HCT116 (cell line): ENCODE data around the gene VMP1. TPM values are rescaled to one million over a fixed set of nuclear protein-coding genes. Genes with fewer than 3 reads are reported as not detected.

ENCODE experiments used
- ATAC-seq: fragments of 200-7000 bp; cut with Tn5 transposase; 2 replicates; pipeline ENCODE4 v1.9.1; 2020; ENCODE audit warnings: mild to moderate bottlenecking, moderate library complexity
- BruUV-seq: library from RNA; stranded (reverse); fragments of 400-500 nt; replicated peaks from 2 replicates; lab custom pipeline; 2021; lab: Mats Ljungman, UMichigan
- CTCF ChIA-PET: fragments of 300-600 bp; sonication (Branson Sonifier 250); formaldehyde crosslinking; loops from one replicate; lab custom pipeline; 2021; ENCODE audit warnings: antibody characterized with exemption; lab: Charles Lee
- POLR2A ChIA-PET: fragments of 300-600, 350-600 bp; sonication (Branson Sonifier 250); formaldehyde crosslinking; loops from one replicate; lab custom pipeline; 2021; ENCODE audit warnings: antibody characterized with exemption; lab: Charles Lee
- RAD21 ChIA-PET, 2 experiments: fragments of 300-600 bp; sonication (Branson Sonifier 250); formaldehyde crosslinking; loops; one replicate each; lab custom pipeline; 2023; ENCODE audit warnings: low total read pairs in 2 of 2; ENCODE audit not compliant: uncharacterized antibody in 2 of 2, unreplicated experiment in 2 of 2, low non-redundant PET in 1 of 2; lab: Charles Lee
- DNase-seq: peaks from one replicate; pipeline ENCODE4 v3.0.0-alpha.2; 2010; ENCODE audit warnings: low read depth, low spot score
- H2AFZ ChIP-seq: fragments of 200-600 bp; shearing (Covaris generic), sonication (generic); 2 replicates; pipeline ENCODE4 v1.6.1; 2017; ENCODE audit warnings: low read depth, mixed run types, mixed read lengths, antibody characterized with exemption, low read length; ENCODE audit not compliant: poor library complexity, severe bottlenecking
- H3K27ac ChIP-seq: 2 replicates; pipeline ENCODE4 v1.5.1; 2012; ENCODE audit warnings: low read depth, low read length
- H3K27me3 ChIP-seq: fragments of 200-600 bp; sonication (generic); 2 replicates; pipeline ENCODE4 v1.6.1; 2016; ENCODE audit warnings: mixed run types, low read length, mixed read lengths; ENCODE audit not compliant: insufficient read depth
- H3K36me3 ChIP-seq, 2 experiments: fragments of 200-500 bp in 1 of 2; fragments of 200-600 bp in 1 of 2; sonication (Bioruptor generic) in 1 of 2; sonication (generic) in 1 of 2; 2 replicates each; pipeline versions ENCODE4 v1.5.1 to v1.6.1; 2014 to 2016; ENCODE audit warnings: low read length in 2 of 2, inconsistent platforms in 1 of 2, mixed read lengths in 1 of 2, mixed run types in 1 of 2; ENCODE audit not compliant: insufficient read depth in 2 of 2, control insufficient read depth in 1 of 2
- H3K4me1 ChIP-seq, 2 experiments: fragments of 200-600 bp in 1 of 2; sonication (generic) in 1 of 2; 2 replicates each; pipeline versions ENCODE4 v1.5.1 to v1.6.1; 2012 to 2017; ENCODE audit warnings: low read length in 2 of 2, inconsistent platforms in 1 of 2, mild to moderate bottlenecking in 1 of 2, mixed read lengths in 1 of 2, mixed run types in 1 of 2, moderate library complexity in 1 of 2; ENCODE audit not compliant: insufficient read depth in 2 of 2, control insufficient read depth in 1 of 2
- H3K4me2 ChIP-seq: fragments of 200-600 bp; sonication (generic); 2 replicates; pipeline ENCODE4 v1.6.1; 2017; ENCODE audit warnings: mixed run types, low read length, mixed read lengths
- H3K4me3 ChIP-seq, 2 experiments: fragments of 200-600 bp in 1 of 2; sonication (generic) in 1 of 2; replicated peaks in 1 of 2; 2 replicates each; pipeline ENCODE4 v1.5.1; 2011 to 2016; ENCODE audit warnings: low read length in 2 of 2, control low read depth in 1 of 2, low read depth in 1 of 2, mild to moderate bottlenecking in 1 of 2, mixed read lengths in 1 of 2, mixed run types in 1 of 2
- H3K79me2 ChIP-seq: fragments of 200-600 bp; sonication (generic); 2 replicates; pipeline ENCODE4 v1.6.1; 2017; ENCODE audit warnings: mild to moderate bottlenecking, mixed run types, low read length, moderate library complexity, mixed read lengths; ENCODE audit not compliant: insufficient read depth
- H3K9ac ChIP-seq: fragments of 200-600 bp; sonication (generic); 2 replicates; pipeline ENCODE4 v1.6.1; 2016; ENCODE audit warnings: low read length, mixed read lengths
- H3K9me2 ChIP-seq: fragments of 200-600 bp; sonication (generic), shearing (Covaris generic); 2 replicates; pipeline ENCODE4 v1.6.1; 2017; ENCODE audit warnings: mixed run types, mild to moderate bottlenecking, moderate library complexity; ENCODE audit not compliant: insufficient read depth
- H3K9me3 ChIP-seq, 2 experiments: fragments of 200-500 bp in 1 of 2; fragments of 200-600 bp in 1 of 2; sonication (Bioruptor generic) in 1 of 2; sonication (generic) in 1 of 2; 2 replicates each; pipeline ENCODE4 v1.6.1; 2014 to 2017; ENCODE audit warnings: low read length in 2 of 2, mixed read lengths in 2 of 2, inconsistent platforms in 1 of 2, low read depth in 1 of 2, mild to moderate bottlenecking in 1 of 2, mixed run types in 1 of 2, moderate library complexity in 1 of 2; ENCODE audit not compliant: control insufficient read depth in 1 of 2, insufficient read depth in 1 of 2
- H4K20me1 ChIP-seq: fragments of 200-600 bp; sonication (generic), shearing (Covaris generic); 2 replicates; pipeline ENCODE4 v1.6.1; 2017; ENCODE audit warnings: mixed run types, mild to moderate bottlenecking, moderate library complexity; ENCODE audit not compliant: insufficient read depth
- CBX3 ChIP-seq: IDR thresholded peaks from 2 replicates; pipeline ENCODE4 v1.6.1; 2012; ENCODE audit warnings: low read depth
- CEBPB ChIP-seq: IDR thresholded peaks from 2 replicates; pipeline ENCODE4 v1.6.1; 2012; ENCODE audit warnings: low read depth
- CTCF ChIP-seq, 3 experiments: fragments of 200-600 bp in 1 of 3; sonication (generic) in 1 of 3; IDR thresholded peaks in 2 of 3; conservative IDR thresholded peaks in 1 of 3; 2 replicates each; pipeline ENCODE4 v1.5.1; 2012 to 2017; ENCODE audit warnings: low read depth in 2 of 3, low read length in 2 of 3, antibody characterized with exemption in 1 of 3, borderline replicate concordance in 1 of 3, control low read depth in 1 of 3, mild to moderate bottlenecking in 1 of 3, mixed read lengths in 1 of 3, mixed run types in 1 of 3, moderate library complexity in 1 of 3; ENCODE audit not compliant: insufficient read depth in 1 of 3
- EGR1 ChIP-seq: IDR thresholded peaks from 2 replicates; pipeline ENCODE4 v1.6.1; 2012; ENCODE audit warnings: low read depth
- ELF1 ChIP-seq: IDR thresholded peaks from 2 replicates; pipeline ENCODE4 v1.6.1; 2012; ENCODE audit warnings: low read depth, borderline replicate concordance
- FOSL1 ChIP-seq: IDR thresholded peaks from 2 replicates; pipeline ENCODE4 v1.6.1; 2012; ENCODE audit warnings: low read depth
- JUND ChIP-seq: IDR thresholded peaks from 2 replicates; pipeline ENCODE4 v1.6.1; 2012
- MAX ChIP-seq: IDR thresholded peaks from 2 replicates; pipeline ENCODE4 v1.6.1; 2012
- POLR2A ChIP-seq: IDR thresholded peaks from 2 replicates; pipeline ENCODE4 v1.7.0; 2011; ENCODE audit warnings: borderline replicate concordance; ENCODE audit not compliant: insufficient read depth, insufficient read length; ENCODE audit errors: extremely low read depth
- POLR2AphosphoS5 ChIP-seq: IDR thresholded peaks from 2 replicates; pipeline ENCODE4 v1.6.1; 2011; ENCODE audit warnings: mild to moderate bottlenecking, low read depth, low read length, moderate library complexity
- RAD21 ChIP-seq: IDR thresholded peaks from 2 replicates; pipeline ENCODE4 v1.6.1; 2012; ENCODE audit warnings: low read depth, mild to moderate bottlenecking
- SIN3A ChIP-seq: IDR thresholded peaks from 2 replicates; pipeline ENCODE4 v1.6.1; 2012; ENCODE audit warnings: low read depth
- SP1 ChIP-seq: IDR thresholded peaks from 2 replicates; pipeline ENCODE4 v1.6.1; 2012; ENCODE audit warnings: low read depth
- SRF ChIP-seq: IDR thresholded peaks from 2 replicates; pipeline ENCODE4 v1.6.1; 2012; ENCODE audit warnings: low read depth
- TCF7L2 ChIP-seq: IDR thresholded peaks from 2 replicates; pipeline ENCODE4 v1.7.0; 2011; ENCODE audit warnings: borderline replicate concordance, inconsistent platforms; ENCODE audit not compliant: insufficient read depth, insufficient read length; ENCODE audit errors: extremely low read depth
- YY1 ChIP-seq: IDR thresholded peaks from 2 replicates; pipeline ENCODE4 v1.6.1; 2011; ENCODE audit warnings: low read length, low read depth, moderate library complexity, mild to moderate bottlenecking; ENCODE audit not compliant: insufficient replicate concordance; ENCODE audit errors: extremely low read depth
- ZFX ChIP-seq: fragments of 450-650 bp; IDR thresholded peaks from 2 replicates; pipeline ENCODE4 v1.6.1; 2017
- ZNF274 ChIP-seq: fragments of 200-500 bp; sonication (Bioruptor generic); IDR thresholded peaks from 2 replicates; pipeline ENCODE4 v1.6.1; 2014; ENCODE audit warnings: mild to moderate bottlenecking, low read depth, low read length, inconsistent platforms
- intact Hi-C: fragments of 100-400 bp; cut with micrococcal nuclease; formaldehyde crosslinking; loops from 2 replicates; pipeline ENCODE4 v1.10.0; 2022
- total RNA-seq: library from RNA; stranded (reverse); gene quantifications from one replicate; pipeline ENCODE4 v1.2.1, GENCODE V29; 2021; ENCODE audit not compliant: unreplicated experiment
- TF ChIP-seq, protein P1 (sequence below): IDR thresholded peaks from 2 replicates; pipeline ENCODE4 v1.6.1; 2012; ENCODE audit warnings: low read depth

Gene VMP1
- total RNA-seq, 1 experiment from 2014 or later, result 366 TPM

GRCh38 chr17:59666235-59666634 lies 41.2 kb upstream of the VMP1 start (continued):
- TF ChIP-seq CTCF (IDR thresholded peaks at IDR 0.05 in 2 of 3, conservative IDR thresholded peaks at IDR 0.05 in 1 of 3; ENCODE audit: borderline replicate concordance in 1 of 3, insufficient read depth in 1 of 3, low read depth in 2 of 3, low read length in 2 of 3), result no peak
- no peak for TF ChIP-seq ELF1
- TF ChIP-seq EGR1, result no peak

- Histone ChIP-seq H3K9ac (no peak overlapping the region), H3K4me1 (peaks cover 25 to 50% of the 10 kb centered on the region in 2 experiments)
- DNase-seq, result peak; percentile 49
- TF ChIP-seq EGR1 (0 out of 2 replicates have a peak, but pooled peaks have one; percentile 4), YY1 (no peak), MAX (no peak), SP1 (0 out of 2 replicates have a peak, but pooled peaks have one; percentile 16), FOSL1 (peak; percentile 60; the same call in 1 of the 2 replicates), RAD21 (no peak), POLR2A (no peak), POLR2AphosphoS5 (no peak), CTCF (IDR thresholded peaks at IDR 0.05 in 2 of 3, conservative IDR thresholded peaks at IDR 0.05 in 1 of 3; ENCODE audit: borderline replicate concordance in 1 of 3, insufficient read depth in 1 of 3, low read depth in 2 of 3, low read length in 2 of 3) (no peak), SRF (no peak), ZNF274 (no peak), SIN3A (no peak), CEBPB (no peak), CBX3 (no peak), ZFX (no peak), TCF7L2 (no peak), JUND (no peak), ELF1 (no peak)
- TF ChIP-seq, protein P1, sequence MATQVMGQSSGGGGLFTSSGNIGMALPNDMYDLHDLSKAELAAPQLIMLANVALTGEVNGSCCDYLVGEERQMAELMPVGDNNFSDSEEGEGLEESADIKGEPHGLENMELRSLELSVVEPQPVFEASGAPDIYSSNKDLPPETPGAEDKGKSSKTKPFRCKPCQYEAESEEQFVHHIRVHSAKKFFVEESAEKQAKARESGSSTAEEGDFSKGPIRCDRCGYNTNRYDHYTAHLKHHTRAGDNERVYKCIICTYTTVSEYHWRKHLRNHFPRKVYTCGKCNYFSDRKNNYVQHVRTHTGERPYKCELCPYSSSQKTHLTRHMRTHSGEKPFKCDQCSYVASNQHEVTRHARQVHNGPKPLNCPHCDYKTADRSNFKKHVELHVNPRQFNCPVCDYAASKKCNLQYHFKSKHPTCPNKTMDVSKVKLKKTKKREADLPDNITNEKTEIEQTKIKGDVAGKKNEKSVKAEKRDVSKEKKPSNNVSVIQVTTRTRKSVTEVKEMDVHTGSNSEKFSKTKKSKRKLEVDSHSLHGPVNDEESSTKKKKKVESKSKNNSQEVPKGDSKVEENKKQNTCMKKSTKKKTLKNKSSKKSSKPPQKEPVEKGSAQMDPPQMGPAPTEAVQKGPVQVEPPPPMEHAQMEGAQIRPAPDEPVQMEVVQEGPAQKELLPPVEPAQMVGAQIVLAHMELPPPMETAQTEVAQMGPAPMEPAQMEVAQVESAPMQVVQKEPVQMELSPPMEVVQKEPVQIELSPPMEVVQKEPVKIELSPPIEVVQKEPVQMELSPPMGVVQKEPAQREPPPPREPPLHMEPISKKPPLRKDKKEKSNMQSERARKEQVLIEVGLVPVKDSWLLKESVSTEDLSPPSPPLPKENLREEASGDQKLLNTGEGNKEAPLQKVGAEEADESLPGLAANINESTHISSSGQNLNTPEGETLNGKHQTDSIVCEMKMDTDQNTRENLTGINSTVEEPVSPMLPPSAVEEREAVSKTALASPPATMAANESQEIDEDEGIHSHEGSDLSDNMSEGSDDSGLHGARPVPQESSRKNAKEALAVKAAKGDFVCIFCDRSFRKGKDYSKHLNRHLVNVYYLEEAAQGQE, result no peak
These were observed 38.6 kb upstream of the VMP1 start for GRCh38 chr17:59668816-59669215.

More at GRCh38 chr17:59668816-59669215, 38.6 kb upstream of the VMP1 start:
- Histone ChIP-seq H3K27me3 (no peaks in the 10 kb centered on the region), H3K27ac (peak overlapping the region; percentile 74; the same call in 1 of the 2 replicates), H3K9me3 (no peaks in the 10 kb centered on the region), H3K36me3 (peaks cover 66 to 79% of the 10 kb centered on the region in 2 experiments), H3K4me2 (peak overlapping the region; percentile 31), H3K4me3 (no peak overlapping the region), H4K20me1 (peaks cover 10% of the 10 kb centered on the region; the same call in 1 of the 2 replicates), H3K79me2 (peaks cover 96% of the 10 kb centered on the region), H2AFZ (no peak overlapping the region), H3K9me2 (no peaks in the 10 kb centered on the region)
- ChIA-PET RAD21 (no interaction called here), CTCF (no interaction called here), POLR2A (no interaction called here)
- intact Hi-C loops, result no loop called here
- peak; percentile 66 for ATAC-seq
- BruUV-seq, result no TSS peak
